ENCODE measurements around the gene PAX4.

Gene PAX4

GRCh38 chr7:127612263-127612662 is 5.7 kb downstream of the PAX4 start:
- no peaks in the 10 kb centered on the region for H3K27me3 ChIP-seq (ENCODE audit: control insufficient read depth, insufficient read depth, low read length)
- no peak overlapping the region for H2AFZ ChIP-seq
- H3K4me3 ChIP-seq (ENCODE audit: low read depth, low read length): no peak overlapping the region
- no peaks in the 10 kb centered on the region for H3K79me2 ChIP-seq
- H3K27ac ChIP-seq: no peak overlapping the region
- TF ChIP-seq CTCF (IDR thresholded peaks at IDR 0.05): no peak
- H3K4me2 ChIP-seq (ENCODE audit: low read length): no peak overlapping the region
- H3K9me3 ChIP-seq (ENCODE audit: control insufficient read depth, low read length): no peaks in the 10 kb centered on the region
- H3K4me1 ChIP-seq: no peaks in the 10 kb centered on the region
- no peak overlapping the region for H3K9ac ChIP-seq
- no peaks in the 10 kb centered on the region for H3K36me3 ChIP-seq (ENCODE audit: control insufficient read depth, insufficient read depth, low read length)

GRCh38 chr7:127609297-127609696 is 8.6 kb downstream of the PAX4 start:
- no peak for TF ChIP-seq CTCF (IDR thresholded peaks at IDR 0.05)

GRCh38 chr7:127608446-127608845 is 9.5 kb downstream of the PAX4 start:
- Histone ChIP-seq H3K36me3 (ENCODE audit: control insufficient read depth, insufficient read depth, low read length) (no peaks in the 10 kb centered on the region), H3K9me3 (ENCODE audit: control insufficient read depth, low read length) (no peaks in the 10 kb centered on the region), H3K9ac (no peak overlapping the region), H2AFZ (no peak overlapping the region), H3K4me2 (ENCODE audit: low read length) (no peak overlapping the region), H3K27me3 (ENCODE audit: control insufficient read depth, insufficient read depth, low read length) (no peaks in the 10 kb centered on the region), H3K4me3 (ENCODE audit: low read depth, low read length) (no peak overlapping the region), H3K79me2 (no peaks in the 10 kb centered on the region), H3K27ac (no peak overlapping the region), H3K4me1 (no peaks in the 10 kb centered on the region)
- TF ChIP-seq CTCF (IDR thresholded peaks at IDR 0.05): no peak

More at GRCh38 chr7:127609297-127609696, 8.6 kb downstream of the PAX4 start:
- H3K9ac ChIP-seq: no peak overlapping the region
- no peaks in the 10 kb centered on the region for H3K79me2 ChIP-seq
- no peak overlapping the region for H3K27ac ChIP-seq
- no peak overlapping the region for H3K4me3 ChIP-seq (ENCODE audit: low read depth, low read length)
- no peak overlapping the region for H2AFZ ChIP-seq
- H3K4me1 ChIP-seq: no peaks in the 10 kb centered on the region
- H3K4me2 ChIP-seq (ENCODE audit: low read length): no peak overlapping the region
- H3K27me3 ChIP-seq (ENCODE audit: control insufficient read depth, insufficient read depth, low read length): no peaks in the 10 kb centered on the region
- H3K36me3 ChIP-seq (ENCODE audit: control insufficient read depth, insufficient read depth, low read length): no peaks in the 10 kb centered on the region
- H3K9me3 ChIP-seq (ENCODE audit: control insufficient read depth, low read length): no peaks in the 10 kb centered on the region

GRCh38 chr7:127600885-127601284 is 17.1 kb downstream of the PAX4 start:
- no peak for TF ChIP-seq CTCF (IDR thresholded peaks at IDR 0.05)
- Histone ChIP-seq H3K27me3 (ENCODE audit: control insufficient read depth, insufficient read depth, low read length) (no peaks in the 10 kb centered on the region), H3K27ac (no peak overlapping the region), H3K9me3 (ENCODE audit: control insufficient read depth, low read length) (no peaks in the 10 kb centered on the region), H3K9ac (no peak overlapping the region), H3K4me1 (no peaks in the 10 kb centered on the region), H3K36me3 (ENCODE audit: control insufficient read depth, insufficient read depth, low read length) (no peaks in the 10 kb centered on the region), H3K4me3 (ENCODE audit: low read depth, low read length) (no peak overlapping the region), H3K79me2 (no peaks in the 10 kb centered on the region), H2AFZ (no peak overlapping the region), H3K4me2 (ENCODE audit: low read length) (no peak overlapping the region)

GRCh38 chr7:127598318-127598717 is 19.6 kb downstream of the PAX4 start:
- Histone ChIP-seq H3K27me3 (ENCODE audit: control insufficient read depth, insufficient read depth, low read length) (no peaks in the 10 kb centered on the region), H3K4me3 (ENCODE audit: low read depth, low read length) (no peak overlapping the region), H3K9me3 (ENCODE audit: control insufficient read depth, low read length) (no peaks in the 10 kb centered on the region), H3K27ac (no peak overlapping the region), H3K79me2 (no peaks in the 10 kb centered on the region), H3K4me1 (no peaks in the 10 kb centered on the region), H2AFZ (no peak overlapping the region), H3K9ac (no peak overlapping the region), H3K36me3 (ENCODE audit: control insufficient read depth, insufficient read depth, low read length) (no peaks in the 10 kb centered on the region), H3K4me2 (ENCODE audit: low read length) (no peak overlapping the region)
- TF ChIP-seq CTCF (IDR thresholded peaks at IDR 0.05): no peak

Data from parathyroid adenoma (tissue), 2 donors.